Measurements from ENCODE around the gene DUSP16. TPM values are rescaled to one million over a fixed set of nuclear protein-coding genes. Genes with fewer than 3 reads are reported as not detected.

Gene DUSP16
- total and polyA plus RNA-seq, 2 experiments from 2014 or later = 11.7 to 59.4 TPM

- TF ChIP-seq NANOG (IDR thresholded peaks at IDR 0.05; ENCODE audit: borderline replicate concordance) (no peak), EZH2phosphoT487 (IDR thresholded peaks at IDR 0.05; ENCODE audit: unreplicated experiment) (no peak), ZNF331 (CRISPR knock-in tag; IDR thresholded peaks at IDR 0.05; ENCODE audit: low read depth) (no peak), STAT1 (IDR thresholded peaks at IDR 0.05; ENCODE audit: unreplicated experiment) (no peak), CREB1 (CRISPR knock-in tag; IDR thresholded peaks at IDR 0.05; ENCODE audit: low read depth) (no peak), JUNB (IDR thresholded peaks at IDR 0.05; ENCODE audit: unreplicated experiment) (no peak)
- TF ChIP-seq, protein P1, sequence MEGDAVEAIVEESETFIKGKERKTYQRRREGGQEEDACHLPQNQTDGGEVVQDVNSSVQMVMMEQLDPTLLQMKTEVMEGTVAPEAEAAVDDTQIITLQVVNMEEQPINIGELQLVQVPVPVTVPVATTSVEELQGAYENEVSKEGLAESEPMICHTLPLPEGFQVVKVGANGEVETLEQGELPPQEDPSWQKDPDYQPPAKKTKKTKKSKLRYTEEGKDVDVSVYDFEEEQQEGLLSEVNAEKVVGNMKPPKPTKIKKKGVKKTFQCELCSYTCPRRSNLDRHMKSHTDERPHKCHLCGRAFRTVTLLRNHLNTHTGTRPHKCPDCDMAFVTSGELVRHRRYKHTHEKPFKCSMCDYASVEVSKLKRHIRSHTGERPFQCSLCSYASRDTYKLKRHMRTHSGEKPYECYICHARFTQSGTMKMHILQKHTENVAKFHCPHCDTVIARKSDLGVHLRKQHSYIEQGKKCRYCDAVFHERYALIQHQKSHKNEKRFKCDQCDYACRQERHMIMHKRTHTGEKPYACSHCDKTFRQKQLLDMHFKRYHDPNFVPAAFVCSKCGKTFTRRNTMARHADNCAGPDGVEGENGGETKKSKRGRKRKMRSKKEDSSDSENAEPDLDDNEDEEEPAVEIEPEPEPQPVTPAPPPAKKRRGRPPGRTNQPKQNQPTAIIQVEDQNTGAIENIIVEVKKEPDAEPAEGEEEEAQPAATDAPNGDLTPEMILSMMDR (conservative IDR thresholded peaks at IDR 0.05; ENCODE audit: low read depth in 2 of 2) = no peak
- Mint-ChIP-seq H3K9me3 (no peaks in the 10 kb centered on the region), H3K27me3 (ENCODE audit: insufficient read depth, low read depth, poor library complexity) (no peaks in the 10 kb centered on the region), H3K36me3 (ENCODE audit: low read depth) (peaks cover 32% of the 10 kb centered on the region), H3K4me3 (no peak overlapping the region), H3K4me1 (peaks cover 3% of the 10 kb centered on the region; the same call in 1 of the 3 replicates), H3K27ac (no peak overlapping the region)
- H3K27ac ChIP-seq (ENCODE audit: low read depth) = 0 out of 2 replicates have a peak overlapping the region, but pooled peaks have one; percentile 32
- no peak overlapping the region for H3K4me2 ChIP-seq
- H3K27me3 ChIP-seq (ENCODE audit: insufficient read depth) = no peaks in the 10 kb centered on the region
- H3K9me2 ChIP-seq (ENCODE audit: insufficient read depth) = no peaks in the 10 kb centered on the region
- H2AFZ ChIP-seq = no peak overlapping the region
- H3F3A ChIP-seq (replicated peaks; ENCODE audit: low read depth) = 0 out of 2 replicates have a peak, but pooled peaks cover 2% of the 10 kb centered on the region
- no peak overlapping the region for H3K4me3 ChIP-seq
- ATAC-seq (no peak), DNase-seq (ENCODE audit: low spot score) (no peak)
- H3K36me3 ChIP-seq (ENCODE audit: insufficient read depth) = peaks cover 17% of the 10 kb centered on the region; the same call in 1 of the 2 replicates
- no peaks in the 10 kb centered on the region; the same call in 1 of the 2 replicates for H4K20me1 ChIP-seq (replicated peaks; ENCODE audit: insufficient read depth)
- H3K4me1 ChIP-seq (ENCODE audit: insufficient read depth) = no peaks in the 10 kb centered on the region
- H3K79me2 ChIP-seq (replicated peaks; ENCODE audit: insufficient read depth) = peaks cover 29% of the 10 kb centered on the region
These were observed 74.4 kb downstream of the DUSP16 start for GRCh38 chr12:12488296-12488695.

- Histone ChIP-seq H4K20me1 (replicated peaks; ENCODE audit: insufficient read depth) (no peaks in the 10 kb centered on the region; the same call in 1 of the 2 replicates), H3K9me2 (ENCODE audit: insufficient read depth) (no peaks in the 10 kb centered on the region), H3K27ac (ENCODE audit: low read depth) (no peak overlapping the region), H3F3A (replicated peaks; ENCODE audit: low read depth) (0 out of 2 replicates have a peak, but pooled peaks cover 2% of the 10 kb centered on the region), H3K79me2 (replicated peaks; ENCODE audit: insufficient read depth) (peaks cover 24% of the 10 kb centered on the region), H3K27me3 (ENCODE audit: insufficient read depth) (no peaks in the 10 kb centered on the region), H3K4me3 (no peak overlapping the region), H3K4me2 (no peak overlapping the region), H3K4me1 (ENCODE audit: insufficient read depth) (no peaks in the 10 kb centered on the region), H3K36me3 (ENCODE audit: insufficient read depth) (peaks cover 17% of the 10 kb centered on the region), H2AFZ (no peak overlapping the region)
- H3K4me3 Mint-ChIP-seq = no peak overlapping the region
- H3K27ac Mint-ChIP-seq = no peak overlapping the region
- no peaks in the 10 kb centered on the region for H3K27me3 Mint-ChIP-seq (ENCODE audit: insufficient read depth, low read depth, poor library complexity)
- H3K9me3 Mint-ChIP-seq = no peaks in the 10 kb centered on the region
- H3K36me3 Mint-ChIP-seq (ENCODE audit: low read depth) = peaks cover 35% of the 10 kb centered on the region
- H3K4me1 Mint-ChIP-seq = peaks cover 3% of the 10 kb centered on the region; the same call in 1 of the 3 replicates
- no peak for ATAC-seq
- no peak for DNase-seq (ENCODE audit: low spot score)
- TF ChIP-seq POLR2AphosphoS5 (IDR thresholded peaks at IDR 0.05; ENCODE audit: low read depth) (no peak), EZH2 (IDR thresholded peaks at IDR 0.05; ENCODE audit: low read depth, unreplicated experiment) (no peak), ZNF114 (CRISPR knock-in tag; IDR thresholded peaks at IDR 0.05) (no peak), STAT1 (IDR thresholded peaks at IDR 0.05; ENCODE audit: unreplicated experiment) (no peak), EZH2phosphoT487 (IDR thresholded peaks at IDR 0.05; ENCODE audit: unreplicated experiment) (no peak)
- TF ChIP-seq, protein P2, sequence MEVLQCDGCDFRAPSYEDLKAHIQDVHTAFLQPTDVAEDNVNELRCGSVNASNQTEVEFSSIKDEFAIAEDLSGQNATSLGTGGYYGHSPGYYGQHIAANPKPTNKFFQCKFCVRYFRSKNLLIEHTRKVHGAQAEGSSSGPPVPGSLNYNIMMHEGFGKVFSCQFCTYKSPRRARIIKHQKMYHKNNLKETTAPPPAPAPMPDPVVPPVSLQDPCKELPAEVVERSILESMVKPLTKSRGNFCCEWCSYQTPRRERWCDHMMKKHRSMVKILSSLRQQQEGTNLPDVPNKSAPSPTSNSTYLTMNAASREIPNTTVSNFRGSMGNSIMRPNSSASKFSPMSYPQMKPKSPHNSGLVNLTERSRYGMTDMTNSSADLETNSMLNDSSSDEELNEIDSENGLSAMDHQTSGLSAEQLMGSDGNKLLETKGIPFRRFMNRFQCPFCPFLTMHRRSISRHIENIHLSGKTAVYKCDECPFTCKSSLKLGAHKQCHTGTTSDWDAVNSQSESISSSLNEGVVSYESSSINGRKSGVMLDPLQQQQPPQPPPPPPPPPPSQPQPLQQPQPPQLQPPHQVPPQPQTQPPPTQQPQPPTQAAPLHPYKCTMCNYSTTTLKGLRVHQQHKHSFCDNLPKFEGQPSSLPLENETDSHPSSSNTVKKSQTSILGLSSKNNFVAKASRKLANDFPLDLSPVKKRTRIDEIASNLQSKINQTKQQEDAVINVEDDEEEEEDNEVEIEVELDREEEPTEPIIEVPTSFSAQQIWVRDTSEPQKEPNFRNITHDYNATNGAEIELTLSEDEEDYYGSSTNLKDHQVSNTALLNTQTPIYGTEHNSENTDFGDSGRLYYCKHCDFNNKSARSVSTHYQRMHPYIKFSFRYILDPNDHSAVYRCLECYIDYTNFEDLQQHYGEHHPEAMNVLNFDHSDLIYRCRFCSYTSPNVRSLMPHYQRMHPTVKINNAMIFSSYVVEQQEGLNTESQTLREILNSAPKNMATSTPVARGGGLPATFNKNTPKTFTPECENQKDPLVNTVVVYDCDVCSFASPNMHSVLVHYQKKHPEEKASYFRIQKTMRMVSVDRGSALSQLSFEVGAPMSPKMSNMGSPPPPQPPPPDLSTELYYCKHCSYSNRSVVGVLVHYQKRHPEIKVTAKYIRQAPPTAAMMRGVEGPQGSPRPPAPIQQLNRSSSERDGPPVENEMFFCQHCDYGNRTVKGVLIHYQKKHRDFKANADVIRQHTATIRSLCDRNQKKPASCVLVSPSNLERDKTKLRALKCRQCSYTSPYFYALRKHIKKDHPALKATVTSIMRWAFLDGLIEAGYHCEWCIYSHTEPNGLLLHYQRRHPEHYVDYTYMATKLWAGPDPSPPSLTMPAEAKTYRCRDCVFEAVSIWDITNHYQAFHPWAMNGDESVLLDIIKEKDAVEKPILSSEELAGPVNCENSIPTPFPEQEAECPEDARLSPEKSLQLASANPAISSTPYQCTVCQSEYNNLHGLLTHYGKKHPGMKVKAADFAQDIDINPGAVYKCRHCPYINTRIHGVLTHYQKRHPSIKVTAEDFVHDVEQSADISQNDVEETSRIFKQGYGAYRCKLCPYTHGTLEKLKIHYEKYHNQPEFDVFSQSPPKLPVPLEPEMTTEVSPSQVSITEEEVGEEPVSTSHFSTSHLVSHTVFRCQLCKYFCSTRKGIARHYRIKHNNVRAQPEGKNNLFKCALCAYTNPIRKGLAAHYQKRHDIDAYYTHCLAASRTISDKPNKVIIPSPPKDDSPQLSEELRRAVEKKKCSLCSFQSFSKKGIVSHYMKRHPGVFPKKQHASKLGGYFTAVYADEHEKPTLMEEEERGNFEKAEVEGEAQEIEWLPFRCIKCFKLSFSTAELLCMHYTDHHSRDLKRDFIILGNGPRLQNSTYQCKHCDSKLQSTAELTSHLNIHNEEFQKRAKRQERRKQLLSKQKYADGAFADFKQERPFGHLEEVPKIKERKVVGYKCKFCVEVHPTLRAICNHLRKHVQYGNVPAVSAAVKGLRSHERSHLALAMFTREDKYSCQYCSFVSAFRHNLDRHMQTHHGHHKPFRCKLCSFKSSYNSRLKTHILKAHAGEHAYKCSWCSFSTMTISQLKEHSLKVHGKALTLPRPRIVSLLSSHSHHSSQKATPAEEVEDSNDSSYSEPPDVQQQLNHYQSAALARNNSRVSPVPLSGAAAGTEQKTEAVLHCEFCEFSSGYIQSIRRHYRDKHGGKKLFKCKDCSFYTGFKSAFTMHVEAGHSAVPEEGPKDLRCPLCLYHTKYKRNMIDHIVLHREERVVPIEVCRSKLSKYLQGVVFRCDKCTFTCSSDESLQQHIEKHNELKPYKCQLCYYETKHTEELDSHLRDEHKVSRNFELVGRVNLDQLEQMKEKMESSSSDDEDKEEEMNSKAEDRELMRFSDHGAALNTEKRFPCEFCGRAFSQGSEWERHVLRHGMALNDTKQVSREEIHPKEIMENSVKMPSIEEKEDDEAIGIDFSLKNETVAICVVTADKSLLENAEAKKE (CRISPR knock-in tag; IDR thresholded peaks at IDR 0.05) = no peak
- TF ChIP-seq, protein P1 (conservative IDR thresholded peaks at IDR 0.05; ENCODE audit: low read depth in 2 of 2) = no peak
These were observed 75.2 kb downstream of the DUSP16 start for GRCh38 chr12:12487490-12487889.

All from GM23338 (cell line).